GDM1 (cell line): ENCODE measurements around the gene METTL25.

ENCODE experiments used
- DNase-seq: peaks from one replicate; lab custom pipeline; 2025; lab: John Stamatoyannopoulos, UW

Gene METTL25

GRCh38 chr12:82525616-82526015, 167.3 kb downstream of the METTL25 start:
- no peak for DNase-seq

- DNase-seq, result no peak
Measured at GRCh38 chr12:82527165-82527780, 168.9 kb downstream of the METTL25 start.
